HepG2 (cell line): ENCODE measurements around the gene MUC6.

Experiments
- CHD2 ChIP-seq: IDR thresholded peaks from 2 replicates; pipeline ENCODE4 v1.6.1; 2011; ENCODE audit warnings: low read depth, low read length, improper control_type of control experiment
- ESRRA ChIP-seq: sonication (generic); formaldehyde crosslinking; IDR thresholded peaks from 2 replicates; pipeline ENCODE4 v1.5.1; 2020; ENCODE audit warnings: mild to moderate bottlenecking, low read depth, missing genetic modification reagents
- EZH2 ChIP-seq: conservative IDR thresholded peaks from 2 replicates; pipeline ENCODE4 v1.6.1; 2012; ENCODE audit warnings: mild to moderate bottlenecking, low read depth, low read length, moderate library complexity
- PAF1 ChIP-seq: IDR thresholded peaks from 2 replicates; pipeline ENCODE4 v1.6.1; 2016; ENCODE audit warnings: missing genetic modification reagents, missing compliant biosample characterization
- RORA ChIP-seq: sonication (generic); formaldehyde crosslinking; IDR thresholded peaks from 2 replicates; pipeline ENCODE4 v1.5.0; 2020; ENCODE audit warnings: mild to moderate bottlenecking, missing genetic modification reagents, moderate library complexity
- ZFAT ChIP-seq: sonication (generic); formaldehyde crosslinking; conservative IDR thresholded peaks from 2 replicates; pipeline ENCODE4 v1.8.1; 2023; ENCODE audit warnings: missing genetic modification reagents, inconsistent platforms
- ZNF468 ChIP-seq: sonication (generic); formaldehyde crosslinking; IDR thresholded peaks from 2 replicates; pipeline ENCODE4 v1.8.0; 2022; ENCODE audit warnings: mild to moderate bottlenecking, moderate library complexity, missing genetic modification reagents
- ZZZ3 ChIP-seq: sonication (generic); formaldehyde crosslinking; IDR thresholded peaks from 2 replicates; pipeline ENCODE4 v1.4.0; 2020; ENCODE audit warnings: missing genetic modification reagents, mild to moderate bottlenecking, borderline replicate concordance
- TF ChIP-seq, protein P1 (sequence below): sonication (generic); formaldehyde crosslinking; IDR thresholded peaks from 2 replicates; pipeline ENCODE4 v1.5.0; 2020; ENCODE audit warnings: mild to moderate bottlenecking, missing genetic modification reagents, moderate library complexity
- TF ChIP-seq, protein P2 (sequence below): sonication (generic); formaldehyde crosslinking; IDR thresholded peaks from 2 replicates; pipeline ENCODE4 v1.4.0; 2020; ENCODE audit warnings: missing genetic modification reagents

DNA sequence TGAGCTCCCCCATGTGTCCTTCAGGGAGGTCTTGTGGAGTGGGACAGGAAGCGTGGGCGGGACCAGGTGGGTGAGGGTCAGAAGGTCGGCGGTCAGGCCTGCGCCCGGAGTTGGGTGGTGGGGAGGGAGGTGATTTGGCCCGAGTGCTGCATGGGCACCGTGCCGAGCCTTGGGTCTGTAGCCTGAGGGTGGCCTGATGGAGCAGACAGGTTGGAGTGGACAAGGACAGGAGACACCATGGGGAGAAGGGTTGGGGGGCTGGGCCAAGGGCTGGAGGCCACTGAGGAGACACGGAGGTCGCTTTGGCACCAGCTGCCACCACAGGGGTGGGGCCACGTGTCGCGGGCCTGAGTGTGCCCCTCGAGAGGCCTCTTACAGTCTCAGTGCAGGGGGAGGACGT lies 57.7 kb downstream of the MUC6 start:
- no peak for TF ChIP-seq ZNF468 (CRISPR knock-in tag)
- no peak for TF ChIP-seq ZZZ3
- TF ChIP-seq, protein P1, sequence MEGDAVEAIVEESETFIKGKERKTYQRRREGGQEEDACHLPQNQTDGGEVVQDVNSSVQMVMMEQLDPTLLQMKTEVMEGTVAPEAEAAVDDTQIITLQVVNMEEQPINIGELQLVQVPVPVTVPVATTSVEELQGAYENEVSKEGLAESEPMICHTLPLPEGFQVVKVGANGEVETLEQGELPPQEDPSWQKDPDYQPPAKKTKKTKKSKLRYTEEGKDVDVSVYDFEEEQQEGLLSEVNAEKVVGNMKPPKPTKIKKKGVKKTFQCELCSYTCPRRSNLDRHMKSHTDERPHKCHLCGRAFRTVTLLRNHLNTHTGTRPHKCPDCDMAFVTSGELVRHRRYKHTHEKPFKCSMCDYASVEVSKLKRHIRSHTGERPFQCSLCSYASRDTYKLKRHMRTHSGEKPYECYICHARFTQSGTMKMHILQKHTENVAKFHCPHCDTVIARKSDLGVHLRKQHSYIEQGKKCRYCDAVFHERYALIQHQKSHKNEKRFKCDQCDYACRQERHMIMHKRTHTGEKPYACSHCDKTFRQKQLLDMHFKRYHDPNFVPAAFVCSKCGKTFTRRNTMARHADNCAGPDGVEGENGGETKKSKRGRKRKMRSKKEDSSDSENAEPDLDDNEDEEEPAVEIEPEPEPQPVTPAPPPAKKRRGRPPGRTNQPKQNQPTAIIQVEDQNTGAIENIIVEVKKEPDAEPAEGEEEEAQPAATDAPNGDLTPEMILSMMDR: no peak
- no peak for TF ChIP-seq RORA
- no peak for TF ChIP-seq ZFAT
- TF ChIP-seq, protein P2, sequence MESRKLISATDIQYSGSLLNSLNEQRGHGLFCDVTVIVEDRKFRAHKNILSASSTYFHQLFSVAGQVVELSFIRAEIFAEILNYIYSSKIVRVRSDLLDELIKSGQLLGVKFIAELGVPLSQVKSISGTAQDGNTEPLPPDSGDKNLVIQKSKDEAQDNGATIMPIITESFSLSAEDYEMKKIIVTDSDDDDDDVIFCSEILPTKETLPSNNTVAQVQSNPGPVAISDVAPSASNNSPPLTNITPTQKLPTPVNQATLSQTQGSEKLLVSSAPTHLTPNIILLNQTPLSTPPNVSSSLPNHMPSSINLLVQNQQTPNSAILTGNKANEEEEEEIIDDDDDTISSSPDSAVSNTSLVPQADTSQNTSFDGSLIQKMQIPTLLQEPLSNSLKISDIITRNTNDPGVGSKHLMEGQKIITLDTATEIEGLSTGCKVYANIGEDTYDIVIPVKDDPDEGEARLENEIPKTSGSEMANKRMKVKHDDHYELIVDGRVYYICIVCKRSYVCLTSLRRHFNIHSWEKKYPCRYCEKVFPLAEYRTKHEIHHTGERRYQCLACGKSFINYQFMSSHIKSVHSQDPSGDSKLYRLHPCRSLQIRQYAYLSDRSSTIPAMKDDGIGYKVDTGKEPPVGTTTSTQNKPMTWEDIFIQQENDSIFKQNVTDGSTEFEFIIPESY (CRISPR knock-in tag): no peak
- TF ChIP-seq PAF1: no peak
- TF ChIP-seq ESRRA (CRISPR knock-in tag): no peak
- no peak for TF ChIP-seq EZH2
- TF ChIP-seq CHD2: no peak
